Body of pancreas (tissue), 4 donors: ENCODE data around the gene LHFPL3.

ENCODE experiments used
- POLR2A ChIP-seq, 3 donors: fragments of 450-650 bp; IDR thresholded peaks; one replicate each; pipeline ENCODE4 v1.6.1; 2016; ENCODE audit warnings: antibody characterized with exemption in 3 of 3, mild to moderate bottlenecking in 2 of 3
- TF ChIP-seq, protein P1 (sequence below), 7 experiments: fragments of 450-650 bp in 4 of 7; fragments of 200-600 bp in 3 of 7; sonication (generic) in 3 of 7; IDR thresholded peaks; one replicate each; pipeline ENCODE4 v1.5.1; 2016 to 2019; ENCODE audit warnings: antibody characterized with exemption in 7 of 7

GRCh38 chr7:104861729-104862390 lies 533.5 kb downstream of the LHFPL3 start:
- TF ChIP-seq, protein P1, sequence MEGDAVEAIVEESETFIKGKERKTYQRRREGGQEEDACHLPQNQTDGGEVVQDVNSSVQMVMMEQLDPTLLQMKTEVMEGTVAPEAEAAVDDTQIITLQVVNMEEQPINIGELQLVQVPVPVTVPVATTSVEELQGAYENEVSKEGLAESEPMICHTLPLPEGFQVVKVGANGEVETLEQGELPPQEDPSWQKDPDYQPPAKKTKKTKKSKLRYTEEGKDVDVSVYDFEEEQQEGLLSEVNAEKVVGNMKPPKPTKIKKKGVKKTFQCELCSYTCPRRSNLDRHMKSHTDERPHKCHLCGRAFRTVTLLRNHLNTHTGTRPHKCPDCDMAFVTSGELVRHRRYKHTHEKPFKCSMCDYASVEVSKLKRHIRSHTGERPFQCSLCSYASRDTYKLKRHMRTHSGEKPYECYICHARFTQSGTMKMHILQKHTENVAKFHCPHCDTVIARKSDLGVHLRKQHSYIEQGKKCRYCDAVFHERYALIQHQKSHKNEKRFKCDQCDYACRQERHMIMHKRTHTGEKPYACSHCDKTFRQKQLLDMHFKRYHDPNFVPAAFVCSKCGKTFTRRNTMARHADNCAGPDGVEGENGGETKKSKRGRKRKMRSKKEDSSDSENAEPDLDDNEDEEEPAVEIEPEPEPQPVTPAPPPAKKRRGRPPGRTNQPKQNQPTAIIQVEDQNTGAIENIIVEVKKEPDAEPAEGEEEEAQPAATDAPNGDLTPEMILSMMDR (IDR thresholded peaks at IDR 0.05), result no peak
- TF ChIP-seq POLR2A (IDR thresholded peaks at IDR 0.05), result no peak
